ENCODE results near the gene INPP5F. TPM values are rescaled to one million over a fixed set of nuclear protein-coding genes. Genes with fewer than 3 reads are reported as not detected.

Gene INPP5F
- total and polyA plus RNA-seq, 2 of the 13 experiments (the other 11 are each of a cell fraction or from before 2014, with no cell fraction given) = 12.5 to 15.7 TPM

DNA sequence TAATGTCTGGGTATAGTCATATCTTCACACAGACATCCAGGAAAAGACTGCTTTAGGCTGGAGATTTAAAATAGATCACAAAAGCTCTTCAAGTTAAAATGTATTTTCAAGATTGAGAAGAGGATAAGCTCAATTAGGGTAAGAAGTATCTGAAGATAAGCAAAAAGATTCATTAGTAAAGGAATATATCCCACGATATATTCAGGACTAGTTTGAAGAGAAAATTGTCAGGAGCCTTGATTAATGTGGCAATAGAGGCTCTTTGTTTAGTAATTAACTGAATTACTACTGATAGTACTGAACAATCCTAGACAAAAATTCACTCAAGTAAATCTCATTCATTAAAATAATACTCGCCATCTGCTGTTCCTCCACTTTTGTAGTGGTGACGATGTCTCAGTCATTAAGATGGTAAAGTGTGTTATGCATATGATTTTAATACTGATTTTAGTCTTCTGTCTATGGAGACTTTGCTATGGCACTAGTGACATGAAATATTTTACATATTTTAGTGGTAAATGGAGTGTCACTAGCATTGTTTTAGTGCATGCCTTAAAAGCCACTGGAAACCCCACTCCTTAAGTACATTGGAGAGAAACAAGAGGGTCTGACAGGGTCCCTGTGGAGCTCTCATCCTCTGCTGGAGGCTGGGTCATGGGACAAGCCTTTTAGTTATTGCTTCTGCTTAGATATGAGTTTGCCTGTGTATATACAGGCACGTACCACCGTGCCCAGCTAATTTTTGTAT is 32.8 kb downstream of the INPP5F start:
- Histone ChIP-seq H4K20me1 (ENCODE audit: insufficient read depth, low read length) (no peaks in the 10 kb centered on the region), H3K36me3 (replicated peaks in 1 of 2; ENCODE audit: control insufficient read depth in 1 of 2, insufficient read depth in 2 of 2, low read length in 2 of 2) (peaks cover 0 to 1% of the 10 kb centered on the region in 2 experiments; a peak in 1 of 5 replicates), H3K4me2 (ENCODE audit: low read depth, low read length) (no peak overlapping the region), H3K4me3 (replicated peaks in 1 of 3; ENCODE audit: insufficient read depth in 1 of 3, low read depth in 2 of 3, low read length in 3 of 3) (no peak overlapping the region), H2AFZ (ENCODE audit: low read length) (no peak overlapping the region), H3K27ac (ENCODE audit: extremely low read length, insufficient read depth, low read length) (no peak overlapping the region), H3K9ac (ENCODE audit: insufficient read depth, low read depth, low read length) (no peak overlapping the region), H3K79me2 (ENCODE audit: insufficient read depth, low read length) (no peaks in the 10 kb centered on the region), H3K27me3 (ENCODE audit: control insufficient read depth in 1 of 2, insufficient read depth in 2 of 2, low read length in 2 of 2) (no peaks in the 10 kb centered on the region), H3K9me3 (ENCODE audit: low read length) (no peaks in the 10 kb centered on the region), H3K4me1 (ENCODE audit: insufficient read depth, low read length) (peaks cover 57% of the 10 kb centered on the region)
- DNase-seq (ENCODE audit: low spot score) (no peak), FAIRE-seq (no peak), ATAC-seq (no peak)
- CTCF ChIA-PET (ENCODE audit: low intra/inter-chr PET ratio, low total read pairs) = no interaction called here
- intact Hi-C loops (cut with micrococcal nuclease; ENCODE audit: unreplicated experiment) (loop anchor here (10.0 kb wide), 1 partner anchor 144 kb away; no protein-coding TSS in a partner anchor), in situ Hi-C loops (cut with HindIII; ENCODE audit: extremely low pct_ligation_motif_present, low pct_unique_long_range_greater_than_20kb) (no loop called here)
- BruUV-seq (replicated peaks) = no TSS peak
- POLR2A ChIA-PET = no interaction called here
- TF ChIP-seq MAF1 (CRISPR knock-in tag; IDR thresholded peaks at IDR 0.05; ENCODE audit: borderline replicate concordance) (no peak), ZNF33B (CRISPR knock-in tag; IDR thresholded peaks at IDR 0.05) (no peak), ZBTB7B (CRISPR knock-in tag; IDR thresholded peaks at IDR 0.05) (no peak), ZNF432 (CRISPR knock-in tag; IDR thresholded peaks at IDR 0.05; ENCODE audit: borderline replicate concordance) (no peak), GATAD1 (CRISPR knock-in tag; IDR thresholded peaks at IDR 0.05) (no peak), MAFG (CRISPR knock-in tag; IDR thresholded peaks at IDR 0.05) (no peak), HDAC2 (CRISPR knock-in tag; IDR thresholded peaks at IDR 0.05) (no peak)
- TF ChIP-seq, protein P1, sequence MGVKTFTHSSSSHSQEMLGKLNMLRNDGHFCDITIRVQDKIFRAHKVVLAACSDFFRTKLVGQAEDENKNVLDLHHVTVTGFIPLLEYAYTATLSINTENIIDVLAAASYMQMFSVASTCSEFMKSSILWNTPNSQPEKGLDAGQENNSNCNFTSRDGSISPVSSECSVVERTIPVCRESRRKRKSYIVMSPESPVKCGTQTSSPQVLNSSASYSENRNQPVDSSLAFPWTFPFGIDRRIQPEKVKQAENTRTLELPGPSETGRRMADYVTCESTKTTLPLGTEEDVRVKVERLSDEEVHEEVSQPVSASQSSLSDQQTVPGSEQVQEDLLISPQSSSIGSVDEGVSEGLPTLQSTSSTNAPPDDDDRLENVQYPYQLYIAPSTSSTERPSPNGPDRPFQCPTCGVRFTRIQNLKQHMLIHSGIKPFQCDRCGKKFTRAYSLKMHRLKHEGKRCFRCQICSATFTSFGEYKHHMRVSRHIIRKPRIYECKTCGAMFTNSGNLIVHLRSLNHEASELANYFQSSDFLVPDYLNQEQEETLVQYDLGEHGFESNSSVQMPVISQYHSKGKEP (CRISPR knock-in tag; IDR thresholded peaks at IDR 0.05) = no peak
- TF ChIP-seq, protein P2, sequence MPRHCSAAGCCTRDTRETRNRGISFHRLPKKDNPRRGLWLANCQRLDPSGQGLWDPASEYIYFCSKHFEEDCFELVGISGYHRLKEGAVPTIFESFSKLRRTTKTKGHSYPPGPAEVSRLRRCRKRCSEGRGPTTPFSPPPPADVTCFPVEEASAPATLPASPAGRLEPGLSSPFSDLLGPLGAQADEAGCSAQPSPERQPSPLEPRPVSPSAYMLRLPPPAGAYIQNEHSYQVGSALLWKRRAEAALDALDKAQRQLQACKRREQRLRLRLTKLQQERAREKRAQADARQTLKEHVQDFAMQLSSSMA (CRISPR knock-in tag; IDR thresholded peaks at IDR 0.05) = no peak
- WGBS (ENCODE audit: low lambda C conversion rate) = 92% methylated on average over 5 of the region's 5 CpGs
